K562 (cell line): Measurements from ENCODE around the gene LZTS2. TPM values are rescaled to one million over a fixed set of nuclear protein-coding genes. Genes with fewer than 3 reads are reported as not detected.

Experiments
- CBFB ChIP-seq: sonication (generic); formaldehyde crosslinking; IDR thresholded peaks from 2 replicates; pipeline ENCODE4 v1.4.0; 2020; ENCODE audit warnings: mild to moderate bottlenecking, missing genetic modification reagents
- ETV5 ChIP-seq: sonication (generic); formaldehyde crosslinking; IDR thresholded peaks from 2 replicates; pipeline ENCODE4 v1.4.0; 2020; ENCODE audit warnings: low read depth, mild to moderate bottlenecking, missing genetic modification reagents
- FOXP1 ChIP-seq: sonication (generic); formaldehyde crosslinking; IDR thresholded peaks from 2 replicates; pipeline ENCODE4 v1.8.0; 2022; ENCODE audit warnings: mild to moderate bottlenecking, missing genetic modification reagents
- ILF3 ChIP-seq: fragments of 450-650 bp; IDR thresholded peaks from 2 replicates; pipeline ENCODE4 v1.6.1; 2018; ENCODE audit warnings: antibody characterized with exemption, mild to moderate bottlenecking, moderate library complexity, borderline replicate concordance
- MYC ChIP-seq, 2 experiments: fragments of 250-450 bp in 1 of 2; sonication (Bioruptor Pico) in 1 of 2; IDR thresholded peaks; 2 replicates each; pipeline versions ENCODE4 v1.5.1 to v1.6.1; 2012 to 2021; ENCODE audit warnings: low read depth in 2 of 2, borderline replicate concordance in 1 of 2, improper control_type of control experiment in 1 of 2, low read length in 1 of 2, mild to moderate bottlenecking in 1 of 2, moderate library complexity in 1 of 2
- NFATC3 ChIP-seq: fragments of 450-650 bp; IDR thresholded peaks from 2 replicates; pipeline ENCODE4 v1.6.1; 2017; ENCODE audit warnings: mild to moderate bottlenecking
- NFYB ChIP-seq: IDR thresholded peaks from 2 replicates; pipeline ENCODE4 v1.6.1; 2011; ENCODE audit warnings: mild to moderate bottlenecking, moderate library complexity; ENCODE audit not compliant: insufficient read length; ENCODE audit errors: extremely low read depth
- NR2F6 ChIP-seq: fragments of 450-650 bp; formaldehyde crosslinking; IDR thresholded peaks from 2 replicates; pipeline ENCODE4 v1.4.0; 2020; ENCODE audit warnings: mild to moderate bottlenecking
- NUFIP1 ChIP-seq: fragments of 450-650 bp; IDR thresholded peaks from 2 replicates; pipeline ENCODE4 v1.6.1; 2018; ENCODE audit not compliant: partially characterized antibody
- RBBP5 ChIP-seq: fragments of 200-600 bp; sonication (generic); IDR thresholded peaks from 2 replicates; pipeline ENCODE4 v1.6.1; 2012; ENCODE audit warnings: borderline replicate concordance, mild to moderate bottlenecking, low read length, control low read depth, inconsistent platforms; ENCODE audit not compliant: insufficient read depth, poor library complexity, severe bottlenecking
- ZNF124 ChIP-seq: sonication (generic); formaldehyde crosslinking; IDR thresholded peaks from 2 replicates; pipeline ENCODE4 v1.8.1; 2022; ENCODE audit warnings: missing genetic modification reagents
- ZNF133 ChIP-seq: fragments of 250-450 bp; sonication (Bioruptor Pico); IDR thresholded peaks from 2 replicates; pipeline ENCODE4 v1.4.0; 2020; ENCODE audit warnings: mild to moderate bottlenecking
- ZNF224 ChIP-seq: sonication (generic); formaldehyde crosslinking; IDR thresholded peaks from 2 replicates; pipeline ENCODE4 v1.8.0; 2022; ENCODE audit warnings: mild to moderate bottlenecking, missing genetic modification reagents
- ZNF354B ChIP-seq: fragments of 250-450 bp; sonication (Bioruptor Pico); IDR thresholded peaks from 2 replicates; pipeline ENCODE4 v1.4.0; 2020
- polyA plus RNA-seq, 8 experiments: library from polyadenylated mRNA; depleted of rRNA in 4 of 8; stranded (reverse) in 5 of 8; unstranded in 3 of 8; fragments of >200 nt; fragmentation: Nextera tagmentation in 2 of 8; fragmentation: Illumina TruSeq in 1 of 8; extraction: Ambion mirVana in 2 of 8; extraction: Trizol in 1 of 8; gene quantifications; 2 replicates each; pipeline versions ENCODE4 v1.2.1 to v1.2.3, GENCODE V29; 2011 to 2014; ENCODE audit warnings: inconsistent platforms in 1 of 8, missing spikeins in 1 of 8
- total RNA-seq, 7 experiments: library from RNA; depleted of rRNA in 6 of 7; stranded (reverse); fragments of >200 nt in 6 of 7; fragmentation: Illumina TruSeq in 2 of 7; extraction: Trizol in 2 of 7; gene quantifications; 2 replicates each; pipeline versions ENCODE4 v1.2.1 to v1.2.3, GENCODE V29; 2011 to 2021; ENCODE audit warnings: low replicate concordance in 1 of 7
- TF ChIP-seq, protein P1 (sequence below): sonication (generic); formaldehyde crosslinking; IDR thresholded peaks from 2 replicates; pipeline ENCODE4 v1.4.0; 2020; ENCODE audit warnings: mild to moderate bottlenecking, missing genetic modification reagents
- TF ChIP-seq, protein P2 (sequence below): sonication (generic); formaldehyde crosslinking; IDR thresholded peaks from 2 replicates; pipeline ENCODE4 v1.8.1; 2023; ENCODE audit warnings: mild to moderate bottlenecking, missing genetic modification reagents
- TF ChIP-seq, protein P3 (sequence below), 2 experiments: fragments of 200-800 bp in 1 of 2; sonication (Bioruptor generic) in 1 of 2; sonication (generic) in 1 of 2; formaldehyde crosslinking in 1 of 2; IDR thresholded peaks in 1 of 2; conservative IDR thresholded peaks in 1 of 2; 2 replicates each; pipeline versions ENCODE4 v1.5.0 to v1.6.1; 2016 to 2020; ENCODE audit warnings: missing compliant biosample characterization in 1 of 2, missing genetic modification characterization in 1 of 2, missing genetic modification reagents in 1 of 2
- TF ChIP-seq, protein P4 (sequence below): IDR thresholded peaks from 2 replicates; pipeline ENCODE4 v1.6.1; 2011; ENCODE audit warnings: borderline replicate concordance, low read depth, mild to moderate bottlenecking, moderate library complexity, low read length; ENCODE audit not compliant: insufficient read depth, poor library complexity, severe bottlenecking

LZTS2 gene
- total and polyA plus RNA-seq, 9 of the 15 experiments (the other 6 are each of a cell fraction or from before 2014, with no cell fraction given): 0.23 to 42.5 (median 14.7) TPM

DNA sequence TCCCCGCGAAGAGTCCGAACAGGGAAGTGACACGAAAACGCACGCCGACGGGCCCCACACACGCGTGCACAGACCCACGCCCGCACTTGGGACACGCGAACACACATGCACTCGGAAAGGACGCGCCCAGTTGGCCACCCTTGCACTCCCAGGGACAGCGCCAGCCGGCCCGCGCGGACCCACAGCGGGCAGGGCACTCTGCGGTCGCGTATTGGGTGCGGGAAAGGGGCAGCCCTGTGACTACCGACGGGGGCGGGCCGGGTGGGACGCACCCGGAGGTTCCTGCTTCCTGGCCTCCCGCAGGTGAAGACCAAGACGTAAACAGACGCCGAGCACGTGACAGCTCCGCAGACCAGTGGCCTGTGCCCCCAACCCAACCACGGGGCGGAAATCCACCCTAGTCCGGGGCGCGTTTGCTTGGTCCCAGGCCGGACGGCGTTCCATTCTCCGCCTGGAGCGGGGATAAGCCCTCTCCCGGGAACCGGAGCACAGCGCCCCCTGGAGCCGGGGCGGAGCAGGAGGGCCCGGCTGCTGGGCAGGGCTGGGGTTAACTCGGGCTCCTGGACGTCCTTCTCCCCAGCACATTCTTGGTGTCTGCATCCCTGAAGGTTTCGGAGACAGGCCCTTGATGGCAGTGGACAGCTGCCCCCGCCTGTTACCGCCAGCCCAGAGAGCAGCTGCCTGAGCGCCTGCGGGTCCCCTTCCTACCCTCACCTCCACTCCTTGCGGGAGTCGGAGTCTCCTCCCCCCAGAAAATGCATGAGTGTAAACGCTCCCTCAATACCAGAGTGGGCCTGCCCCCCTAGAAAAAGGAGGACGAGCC is 2.0 kb upstream of the LZTS2 start (continued):
- peak; percentile 57; the same call in 1 of the 2 replicates for TF ChIP-seq MYC (IDR thresholded peaks at IDR 0.05; ENCODE audit: low read depth, low read length)
- no peak for TF ChIP-seq MYC (CRISPR knock-in tag; IDR thresholded peaks at IDR 0.05; ENCODE audit: borderline replicate concordance, low read depth)
- TF ChIP-seq ILF3: no peak
- no peak for TF ChIP-seq ZNF133 (CRISPR knock-in tag)
- TF ChIP-seq NR2F6: no peak
- TF ChIP-seq, protein P1, sequence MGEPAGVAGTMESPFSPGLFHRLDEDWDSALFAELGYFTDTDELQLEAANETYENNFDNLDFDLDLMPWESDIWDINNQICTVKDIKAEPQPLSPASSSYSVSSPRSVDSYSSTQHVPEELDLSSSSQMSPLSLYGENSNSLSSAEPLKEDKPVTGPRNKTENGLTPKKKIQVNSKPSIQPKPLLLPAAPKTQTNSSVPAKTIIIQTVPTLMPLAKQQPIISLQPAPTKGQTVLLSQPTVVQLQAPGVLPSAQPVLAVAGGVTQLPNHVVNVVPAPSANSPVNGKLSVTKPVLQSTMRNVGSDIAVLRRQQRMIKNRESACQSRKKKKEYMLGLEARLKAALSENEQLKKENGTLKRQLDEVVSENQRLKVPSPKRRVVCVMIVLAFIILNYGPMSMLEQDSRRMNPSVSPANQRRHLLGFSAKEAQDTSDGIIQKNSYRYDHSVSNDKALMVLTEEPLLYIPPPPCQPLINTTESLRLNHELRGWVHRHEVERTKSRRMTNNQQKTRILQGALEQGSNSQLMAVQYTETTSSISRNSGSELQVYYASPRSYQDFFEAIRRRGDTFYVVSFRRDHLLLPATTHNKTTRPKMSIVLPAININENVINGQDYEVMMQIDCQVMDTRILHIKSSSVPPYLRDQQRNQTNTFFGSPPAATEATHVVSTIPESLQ (CRISPR knock-in tag): peak; percentile 26; the same call in 1 of the 2 replicates
- TF ChIP-seq NFATC3: no peak
- TF ChIP-seq ZNF224: no peak
- TF ChIP-seq ZNF124 (CRISPR knock-in tag): no peak
- no peak for TF ChIP-seq ZNF354B (CRISPR knock-in tag)
- TF ChIP-seq NFYB: no peak
- TF ChIP-seq FOXP1 (CRISPR knock-in tag): 0 out of 2 replicates have a peak, but pooled peaks have one; percentile 26
- TF ChIP-seq RBBP5: peak; percentile 38
- TF ChIP-seq, protein P2, sequence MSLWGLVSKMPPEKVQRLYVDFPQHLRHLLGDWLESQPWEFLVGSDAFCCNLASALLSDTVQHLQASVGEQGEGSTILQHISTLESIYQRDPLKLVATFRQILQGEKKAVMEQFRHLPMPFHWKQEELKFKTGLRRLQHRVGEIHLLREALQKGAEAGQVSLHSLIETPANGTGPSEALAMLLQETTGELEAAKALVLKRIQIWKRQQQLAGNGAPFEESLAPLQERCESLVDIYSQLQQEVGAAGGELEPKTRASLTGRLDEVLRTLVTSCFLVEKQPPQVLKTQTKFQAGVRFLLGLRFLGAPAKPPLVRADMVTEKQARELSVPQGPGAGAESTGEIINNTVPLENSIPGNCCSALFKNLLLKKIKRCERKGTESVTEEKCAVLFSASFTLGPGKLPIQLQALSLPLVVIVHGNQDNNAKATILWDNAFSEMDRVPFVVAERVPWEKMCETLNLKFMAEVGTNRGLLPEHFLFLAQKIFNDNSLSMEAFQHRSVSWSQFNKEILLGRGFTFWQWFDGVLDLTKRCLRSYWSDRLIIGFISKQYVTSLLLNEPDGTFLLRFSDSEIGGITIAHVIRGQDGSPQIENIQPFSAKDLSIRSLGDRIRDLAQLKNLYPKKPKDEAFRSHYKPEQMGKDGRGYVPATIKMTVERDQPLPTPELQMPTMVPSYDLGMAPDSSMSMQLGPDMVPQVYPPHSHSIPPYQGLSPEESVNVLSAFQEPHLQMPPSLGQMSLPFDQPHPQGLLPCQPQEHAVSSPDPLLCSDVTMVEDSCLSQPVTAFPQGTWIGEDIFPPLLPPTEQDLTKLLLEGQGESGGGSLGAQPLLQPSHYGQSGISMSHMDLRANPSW (CRISPR knock-in tag): no peak
- TF ChIP-seq, protein P3, sequence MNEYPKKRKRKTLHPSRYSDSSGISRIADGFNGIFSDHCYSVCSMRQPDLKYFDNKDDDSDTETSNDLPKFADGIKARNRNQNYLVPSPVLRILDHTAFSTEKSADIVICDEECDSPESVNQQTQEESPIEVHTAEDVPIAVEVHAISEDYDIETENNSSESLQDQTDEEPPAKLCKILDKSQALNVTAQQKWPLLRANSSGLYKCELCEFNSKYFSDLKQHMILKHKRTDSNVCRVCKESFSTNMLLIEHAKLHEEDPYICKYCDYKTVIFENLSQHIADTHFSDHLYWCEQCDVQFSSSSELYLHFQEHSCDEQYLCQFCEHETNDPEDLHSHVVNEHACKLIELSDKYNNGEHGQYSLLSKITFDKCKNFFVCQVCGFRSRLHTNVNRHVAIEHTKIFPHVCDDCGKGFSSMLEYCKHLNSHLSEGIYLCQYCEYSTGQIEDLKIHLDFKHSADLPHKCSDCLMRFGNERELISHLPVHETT (CRISPR knock-in tag; conservative IDR thresholded peaks at IDR 0.05 in 1 of 2, IDR thresholded peaks at IDR 0.05 in 1 of 2): peak in 1 of 2 experiments; percentile 47; a peak in 2 of 4 replicates
- no peak for TF ChIP-seq NUFIP1
- TF ChIP-seq, protein P4, sequence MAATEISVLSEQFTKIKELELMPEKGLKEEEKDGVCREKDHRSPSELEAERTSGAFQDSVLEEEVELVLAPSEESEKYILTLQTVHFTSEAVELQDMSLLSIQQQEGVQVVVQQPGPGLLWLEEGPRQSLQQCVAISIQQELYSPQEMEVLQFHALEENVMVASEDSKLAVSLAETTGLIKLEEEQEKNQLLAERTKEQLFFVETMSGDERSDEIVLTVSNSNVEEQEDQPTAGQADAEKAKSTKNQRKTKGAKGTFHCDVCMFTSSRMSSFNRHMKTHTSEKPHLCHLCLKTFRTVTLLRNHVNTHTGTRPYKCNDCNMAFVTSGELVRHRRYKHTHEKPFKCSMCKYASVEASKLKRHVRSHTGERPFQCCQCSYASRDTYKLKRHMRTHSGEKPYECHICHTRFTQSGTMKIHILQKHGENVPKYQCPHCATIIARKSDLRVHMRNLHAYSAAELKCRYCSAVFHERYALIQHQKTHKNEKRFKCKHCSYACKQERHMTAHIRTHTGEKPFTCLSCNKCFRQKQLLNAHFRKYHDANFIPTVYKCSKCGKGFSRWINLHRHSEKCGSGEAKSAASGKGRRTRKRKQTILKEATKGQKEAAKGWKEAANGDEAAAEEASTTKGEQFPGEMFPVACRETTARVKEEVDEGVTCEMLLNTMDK: peak; percentile 90
- no peak for TF ChIP-seq CBFB (CRISPR knock-in tag)
- TF ChIP-seq ETV5 (CRISPR knock-in tag): peak; percentile 56; the same call in 1 of the 2 replicates
